Stimulated activated CD8-positive, alpha-beta memory T cell treated with anti-CD3 and anti-CD28 coated beads, Interleukin-15, amount 100 ng/mL, for 1 hour (primary cell): ENCODE results near the gene ETNK2.
"Not testable (repeated sequence)": the region's sequence is repeated elsewhere in the genome, so short reads cannot be mapped to it uniquely, and the experiment has no call there.

Experiments used
- DNase-seq: peaks from one replicate; pipeline ENCODE4 v3.0.0-alpha.2; 2020; ENCODE audit warnings: low read depth

ETNK2 gene

GRCh38 chr1:204126386-204126785, 25.5 kb downstream of the ETNK2 start:
- no peak for DNase-seq

GRCh38 chr1:204125759-204126351, 26.0 kb downstream of the ETNK2 start:
- no peak for DNase-seq

DNA sequence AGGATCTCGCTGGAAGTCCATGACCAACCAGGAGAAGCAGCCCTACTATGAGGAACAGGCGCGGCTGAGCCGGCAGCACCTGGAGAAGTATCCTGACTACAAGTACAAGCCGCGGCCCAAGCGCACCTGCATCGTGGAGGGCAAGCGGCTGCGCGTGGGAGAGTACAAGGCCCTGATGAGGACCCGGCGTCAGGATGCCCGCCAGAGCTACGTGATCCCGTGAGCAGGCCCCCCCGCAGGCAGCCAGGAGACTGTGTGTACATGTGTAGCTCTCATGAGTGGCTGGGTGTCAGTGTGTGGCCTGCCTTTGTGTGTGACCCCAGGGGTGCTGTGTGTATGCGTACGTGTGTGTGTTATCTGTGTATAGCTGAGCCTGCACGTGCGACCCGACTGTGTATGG, 27.2 kb downstream of the ETNK2 start:
- no peak for DNase-seq

DNA sequence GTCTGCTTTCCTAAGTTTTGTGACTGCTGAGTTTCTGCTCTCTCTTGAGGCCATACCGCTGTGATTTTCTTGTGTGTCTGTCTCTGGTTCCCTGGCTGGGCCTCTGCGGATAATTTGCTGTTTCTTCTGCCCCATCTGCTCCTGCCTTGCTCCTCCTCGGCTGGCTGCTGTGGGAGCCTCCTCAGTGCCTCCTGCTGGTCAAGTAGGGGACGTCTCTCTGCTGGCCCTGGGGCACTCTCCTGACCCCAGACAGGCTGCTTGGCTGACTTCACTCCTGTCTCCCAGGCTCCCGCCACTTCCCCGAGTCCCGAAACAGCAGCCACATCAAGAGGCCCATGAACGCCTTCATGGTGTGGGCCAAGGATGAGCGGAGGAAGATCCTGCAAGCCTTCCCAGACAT, 28.5 kb downstream of the ETNK2 start:
- no peak for DNase-seq

DNA sequence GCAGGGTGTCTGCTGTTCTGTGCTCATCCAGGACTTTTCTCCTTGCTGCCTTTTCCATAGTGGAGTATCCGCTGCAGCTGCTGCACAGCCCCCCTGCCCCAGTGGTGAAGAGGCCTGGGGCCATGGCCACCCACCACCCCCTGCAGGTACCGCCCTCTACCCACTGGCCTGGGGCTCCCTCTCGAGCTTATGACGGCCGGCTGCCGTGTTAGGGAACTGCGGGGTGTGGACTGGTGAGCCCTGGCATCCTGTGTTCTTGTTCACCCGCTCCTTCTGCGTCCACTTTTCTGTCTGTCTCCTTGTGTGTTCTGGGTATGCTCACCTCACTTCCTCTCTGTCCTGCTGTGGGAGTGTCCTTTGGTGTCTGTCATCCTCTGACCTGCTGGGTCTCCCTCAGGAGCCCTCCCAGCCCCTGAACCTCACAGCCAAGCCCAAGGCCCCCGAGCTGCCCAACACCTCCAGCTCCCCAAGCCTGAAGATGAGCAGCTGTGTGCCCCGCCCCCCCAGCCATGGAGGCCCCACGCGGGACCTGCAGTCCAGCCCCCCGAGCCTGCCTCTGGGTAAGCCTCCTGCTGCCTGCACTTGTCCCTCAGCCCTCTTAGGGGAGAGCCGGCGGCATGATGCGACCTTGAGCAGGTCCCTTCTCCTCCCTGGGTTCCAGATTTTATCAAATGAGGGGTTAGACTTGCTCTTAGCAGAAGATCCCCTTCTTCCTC, 29.8 kb downstream of the ETNK2 start:
- no peak for DNase-seq

DNA sequence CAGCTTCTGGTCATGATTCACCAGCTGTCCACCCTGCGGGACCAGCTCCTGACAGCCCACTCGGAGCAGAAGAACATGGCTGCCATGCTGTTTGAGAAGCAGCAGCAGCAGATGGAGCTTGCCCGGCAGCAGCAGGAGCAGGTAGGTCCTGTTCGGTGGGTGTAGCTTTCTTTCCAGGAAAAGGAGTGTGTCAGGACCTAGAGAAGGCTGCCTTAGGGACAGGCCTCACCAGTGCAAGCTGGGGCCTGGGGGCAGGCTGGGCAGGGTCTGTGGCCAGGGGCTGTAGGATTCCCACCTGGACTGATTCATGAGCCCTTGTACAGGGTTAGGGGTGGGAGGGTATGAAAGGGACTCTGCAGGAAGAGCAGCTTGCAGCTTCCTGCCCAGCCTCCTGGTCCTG, 35.3 kb downstream of the ETNK2 start:
- DNase-seq: no peak

GRCh38 chr1:204115116-204115515, 36.7 kb downstream of the ETNK2 start:
- DNase-seq: no peak

- DNase-seq: no peak
Observed at GRCh38 chr1:204114606-204115005, 37.2 kb downstream of the ETNK2 start.

- DNase-seq: no peak
Observed at GRCh38 chr1:204113896-204114295, 37.9 kb downstream of the ETNK2 start.

DNA sequence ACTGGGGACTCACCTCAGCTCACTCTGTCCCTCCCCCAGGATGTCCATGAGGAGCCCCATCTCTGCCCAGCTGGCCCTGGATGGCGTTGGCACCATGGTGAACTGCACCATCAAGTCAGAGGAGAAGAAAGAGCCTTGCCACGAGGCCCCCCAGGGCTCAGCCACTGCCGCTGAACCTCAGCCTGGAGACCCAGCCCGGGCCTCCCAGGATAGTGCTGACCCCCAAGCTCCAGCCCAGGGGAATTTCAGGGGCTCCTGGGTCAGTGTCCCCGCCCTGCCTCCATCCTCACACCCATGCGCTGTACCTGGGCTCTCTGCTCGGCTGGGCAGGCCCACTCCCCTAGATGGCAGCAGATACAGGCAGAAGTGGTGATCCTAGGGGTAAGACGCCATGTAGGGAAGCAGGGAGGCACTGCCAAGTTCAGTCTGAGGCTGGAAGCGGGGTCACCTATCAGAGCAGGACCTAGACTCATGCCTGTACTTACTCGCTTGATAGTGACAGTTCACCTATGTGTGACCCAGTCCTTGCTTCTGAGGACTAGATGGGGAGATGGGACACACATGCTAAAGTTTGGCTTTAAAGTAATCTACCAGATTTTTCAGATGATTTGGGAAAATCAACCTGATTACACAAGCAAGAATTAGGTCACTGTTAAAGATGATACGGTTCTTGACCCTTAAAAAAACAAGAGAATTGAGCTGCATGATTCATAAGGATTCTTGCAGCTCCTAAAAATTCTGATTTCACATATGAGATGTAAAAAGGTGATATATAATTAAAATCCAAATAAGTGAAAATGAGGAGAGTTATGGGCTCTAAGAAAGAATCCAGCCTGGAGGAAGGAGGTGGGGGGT, 38.7 kb downstream of the ETNK2 start:
- DNase-seq: no peak

DNA sequence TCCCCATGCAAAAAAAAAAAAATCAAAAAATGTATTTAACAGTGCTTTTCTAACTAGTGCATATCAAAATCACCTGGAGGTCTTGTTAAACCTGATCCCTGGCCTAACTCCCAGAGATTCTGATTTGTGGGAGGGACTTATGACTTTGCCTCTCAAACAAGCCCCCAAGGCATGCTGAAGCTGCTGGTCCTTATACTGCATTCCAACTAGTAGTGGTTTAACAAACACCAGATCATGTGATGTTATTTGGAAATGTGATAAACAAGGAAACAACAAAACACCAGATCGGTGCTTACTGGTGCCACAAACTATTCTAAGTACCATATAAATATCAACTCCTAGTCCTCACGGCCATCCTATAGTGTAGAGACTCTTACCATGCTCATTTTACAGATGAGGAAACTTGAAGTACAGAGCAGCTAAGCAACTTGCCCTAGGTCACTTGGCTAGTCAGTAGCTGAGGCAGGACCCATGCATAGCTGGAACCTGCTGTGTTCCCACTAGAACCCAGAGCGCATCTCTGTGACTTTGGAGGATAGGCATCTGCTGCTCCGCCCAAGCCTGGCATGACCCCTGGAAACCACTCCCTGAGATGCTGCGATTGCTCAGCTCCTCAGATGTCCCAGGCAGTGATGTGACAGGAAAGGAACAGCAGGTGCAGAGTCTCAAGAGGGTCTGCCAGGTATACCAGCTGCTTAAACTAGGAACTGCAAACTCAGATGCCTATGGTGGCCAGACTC, 40.8 kb downstream of the ETNK2 start:
- DNase-seq: no peak

- DNase-seq: no peak
Observed at GRCh38 chr1:204108312-204109141, 43.3 kb downstream of the ETNK2 start.

- DNase-seq: no peak
Observed at GRCh38 chr1:204107892-204108291, 44.0 kb downstream of the ETNK2 start.

- no peak for DNase-seq
Observed at GRCh38 chr1:204106825-204107224, 45.0 kb downstream of the ETNK2 start.

GRCh38 chr1:204105131-204105515, 46.7 kb downstream of the ETNK2 start:
- no peak for DNase-seq

DNA sequence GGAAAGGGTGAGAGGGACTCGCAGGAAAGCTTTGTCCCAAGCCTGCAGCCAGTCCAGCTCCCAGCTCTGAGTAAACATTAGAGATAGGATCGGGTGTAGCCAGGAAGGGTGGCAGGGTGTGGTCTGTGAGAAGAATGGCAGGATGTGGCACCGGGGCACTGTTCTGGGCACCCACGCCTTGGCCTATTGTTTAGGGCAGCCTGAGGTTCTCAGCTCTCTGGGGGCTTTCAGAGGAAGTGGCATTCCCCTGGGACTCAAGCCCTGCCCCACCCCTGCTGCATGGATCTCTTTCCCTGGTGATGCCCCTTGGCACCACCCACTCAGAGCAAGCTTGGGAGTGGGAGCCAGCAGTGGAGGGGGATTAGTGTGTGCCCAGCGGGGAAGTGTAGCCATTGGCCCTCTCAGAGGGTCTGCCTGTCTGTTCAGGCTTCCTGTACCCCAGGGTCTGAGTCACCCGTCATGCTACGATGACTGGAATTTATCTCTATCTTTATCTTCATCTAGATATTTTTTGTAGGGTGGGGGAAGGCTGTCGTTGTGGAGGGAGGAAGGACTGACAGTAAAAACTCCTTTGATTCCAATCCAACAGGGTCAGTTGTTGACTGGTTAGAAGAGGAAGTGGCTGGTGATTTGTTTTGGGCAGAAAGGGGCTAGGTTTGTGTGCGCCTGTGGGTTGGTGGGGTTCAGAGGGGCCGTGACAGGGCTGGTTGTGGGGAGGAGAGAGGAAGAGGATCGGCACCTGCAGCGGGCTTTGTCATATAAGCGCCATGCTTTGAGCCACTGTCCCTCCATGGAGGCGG, 47.3 kb downstream of the ETNK2 start:
- no peak for DNase-seq

GRCh38 chr1:204103431-204103741, 48.5 kb downstream of the ETNK2 start:
- DNase-seq: no peak

DNA sequence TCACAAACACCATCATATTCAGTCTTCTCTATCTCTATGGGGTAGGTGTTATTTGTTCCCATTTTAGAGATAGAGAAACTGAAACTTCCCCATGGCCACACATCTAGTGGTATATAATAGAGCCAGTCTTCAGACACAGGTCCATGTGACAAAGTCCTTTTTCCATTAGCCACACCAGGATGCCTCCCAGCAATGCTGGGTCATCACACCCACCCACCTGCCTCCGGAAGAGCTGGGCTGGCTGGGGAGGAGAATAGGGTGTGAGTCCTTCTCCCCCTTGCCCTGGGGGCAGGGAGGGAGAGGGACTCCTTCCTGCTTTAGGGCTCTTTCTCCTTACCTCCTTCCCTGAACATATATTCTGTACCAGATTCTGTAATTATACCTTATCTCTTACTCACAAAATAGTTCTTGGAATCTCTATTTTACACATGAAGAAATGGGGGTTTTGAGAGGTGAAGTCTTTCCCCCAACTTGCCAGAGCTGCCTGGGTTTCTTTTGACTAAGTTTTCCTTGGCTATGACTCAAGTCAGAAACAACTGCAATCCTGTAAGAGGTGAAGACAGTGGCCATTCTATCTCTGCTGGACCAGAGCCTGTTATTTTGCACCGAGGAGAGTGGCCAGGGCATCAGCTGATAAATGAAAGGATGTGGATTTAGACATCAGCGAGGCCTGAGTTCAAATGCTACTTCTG, 49.0 kb downstream of the ETNK2 start:
- no peak for DNase-seq

- DNase-seq: no peak
Observed at GRCh38 chr1:204102029-204102611, 49.7 kb downstream of the ETNK2 start.

- not testable (repeated sequence) for DNase-seq
Observed at GRCh38 chr1:204099754-204100153, 52.1 kb downstream of the ETNK2 start.
